ENCODE results near the gene POLR2E.

The POLR2E gene

DNA sequence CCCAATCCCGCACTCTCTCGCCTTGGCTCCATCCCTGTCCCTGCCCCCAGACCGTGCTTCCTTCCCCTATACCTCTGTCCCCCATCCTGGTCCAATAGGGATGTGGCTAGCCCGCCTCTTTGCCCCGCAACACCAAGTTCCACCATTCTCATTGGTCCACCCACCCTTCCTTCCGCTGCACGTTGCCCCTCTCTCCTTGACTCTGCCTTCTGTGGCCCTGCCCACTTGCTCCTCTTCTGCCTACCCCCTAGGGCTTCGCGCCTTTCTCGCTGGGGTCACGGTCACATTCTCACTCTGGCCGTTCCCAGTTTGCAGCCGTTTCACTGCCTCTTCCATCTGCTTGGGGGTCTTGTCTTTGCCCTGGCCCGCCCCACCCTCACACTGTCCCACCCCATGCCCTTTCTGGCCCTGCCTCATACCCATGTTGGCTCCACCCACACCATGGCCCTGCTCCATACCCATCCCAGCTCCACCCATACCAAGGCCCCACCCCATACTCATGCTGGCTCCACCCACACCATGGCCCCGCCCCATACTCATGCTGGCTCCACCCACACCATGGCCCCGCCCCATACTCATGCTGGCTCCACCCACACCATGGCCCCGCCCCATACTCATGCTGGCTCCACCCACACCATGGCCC lies 32.7 kb downstream of the POLR2E start:
- DNase-seq, result no peak

DNA sequence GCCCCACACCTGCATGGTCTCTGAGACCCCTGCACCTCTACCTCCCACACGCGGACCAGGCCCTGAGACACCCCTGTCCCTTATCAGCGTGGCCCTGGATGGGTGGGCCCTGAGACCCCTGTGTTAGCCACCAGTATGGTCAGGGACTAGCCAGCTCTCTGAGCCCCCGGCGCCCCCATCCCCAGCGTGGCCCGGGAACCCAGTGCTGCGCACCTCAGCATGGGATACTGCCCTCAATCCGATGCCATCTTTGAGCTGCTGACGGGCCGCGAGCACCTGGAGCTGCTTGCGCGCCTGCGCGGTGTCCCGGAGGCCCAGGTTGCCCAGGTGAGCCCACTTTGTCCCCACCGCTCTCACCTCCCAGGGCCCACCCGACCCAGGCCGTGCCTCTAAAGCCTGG lies 33.2 kb downstream of the POLR2E start:
- DNase-seq, result no peak

- DNase-seq, result no peak
Measured at GRCh38 chr19:1060689-1061088, 34.5 kb downstream of the POLR2E start.

DNA sequence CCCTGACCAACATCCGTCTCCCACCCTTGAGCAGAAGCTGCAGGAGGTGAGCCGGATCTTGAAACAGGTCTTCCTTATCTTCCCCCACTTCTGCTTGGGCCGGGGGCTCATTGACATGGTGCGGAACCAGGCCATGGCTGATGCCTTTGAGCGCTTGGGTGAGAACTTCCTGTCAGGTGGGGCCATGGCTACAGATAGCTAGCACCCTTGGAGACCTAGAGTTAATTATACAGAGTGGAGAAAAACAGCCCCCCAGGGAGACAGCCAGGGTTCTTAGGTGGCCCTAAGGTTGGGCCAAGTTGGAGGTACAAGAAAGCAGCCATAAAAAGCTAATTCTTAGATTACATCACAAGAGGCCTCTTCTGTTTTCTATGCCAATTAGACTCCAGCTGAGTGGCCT lies 37.1 kb downstream of the POLR2E start:
- DNase-seq, result no peak

DNA sequence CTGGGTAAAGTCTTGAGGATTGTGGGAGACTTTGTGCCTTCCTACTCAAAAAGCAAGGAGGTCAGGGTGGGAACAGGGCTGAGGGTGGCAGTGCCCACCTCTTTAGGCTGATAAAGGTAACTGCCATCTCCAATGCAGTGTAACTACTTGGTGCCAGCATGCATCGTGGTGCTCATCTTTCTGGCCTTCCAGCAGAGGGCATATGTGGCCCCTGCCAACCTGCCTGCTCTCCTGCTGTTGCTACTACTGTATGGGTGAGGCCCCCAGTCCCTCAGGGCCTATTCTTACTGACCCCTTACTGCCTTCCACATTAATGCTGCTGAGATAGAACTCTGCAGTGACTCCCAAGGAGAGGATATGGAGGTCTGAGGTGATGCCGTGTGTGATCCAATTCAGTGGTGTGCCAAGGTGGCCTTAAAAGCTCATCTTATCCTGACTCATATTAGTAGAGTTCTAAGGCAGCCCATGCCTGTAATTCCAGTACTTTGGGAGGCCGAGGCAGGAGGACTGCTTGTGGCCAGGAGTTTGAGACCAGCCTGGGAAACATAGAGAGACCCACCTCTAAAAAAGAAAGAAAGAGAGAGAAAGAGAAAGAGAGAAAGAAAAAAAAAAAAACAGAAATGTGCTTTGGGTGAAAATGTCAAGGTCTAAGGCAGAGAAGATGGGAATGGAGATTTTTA lies 37.9 kb downstream of the POLR2E start:
- peak; percentile 51 for DNase-seq

GRCh38 chr19:1055886-1056620 lies 39.1 kb downstream of the POLR2E start:
- no peak for DNase-seq

- no peak for DNase-seq
Measured at GRCh38 chr19:1055028-1055425, 40.1 kb downstream of the POLR2E start.

GRCh38 chr19:1054102-1055027 lies 40.8 kb downstream of the POLR2E start:
- DNase-seq, result no peak

- no peak for DNase-seq
Measured at GRCh38 chr19:1053176-1054101, 41.7 kb downstream of the POLR2E start.

DNA sequence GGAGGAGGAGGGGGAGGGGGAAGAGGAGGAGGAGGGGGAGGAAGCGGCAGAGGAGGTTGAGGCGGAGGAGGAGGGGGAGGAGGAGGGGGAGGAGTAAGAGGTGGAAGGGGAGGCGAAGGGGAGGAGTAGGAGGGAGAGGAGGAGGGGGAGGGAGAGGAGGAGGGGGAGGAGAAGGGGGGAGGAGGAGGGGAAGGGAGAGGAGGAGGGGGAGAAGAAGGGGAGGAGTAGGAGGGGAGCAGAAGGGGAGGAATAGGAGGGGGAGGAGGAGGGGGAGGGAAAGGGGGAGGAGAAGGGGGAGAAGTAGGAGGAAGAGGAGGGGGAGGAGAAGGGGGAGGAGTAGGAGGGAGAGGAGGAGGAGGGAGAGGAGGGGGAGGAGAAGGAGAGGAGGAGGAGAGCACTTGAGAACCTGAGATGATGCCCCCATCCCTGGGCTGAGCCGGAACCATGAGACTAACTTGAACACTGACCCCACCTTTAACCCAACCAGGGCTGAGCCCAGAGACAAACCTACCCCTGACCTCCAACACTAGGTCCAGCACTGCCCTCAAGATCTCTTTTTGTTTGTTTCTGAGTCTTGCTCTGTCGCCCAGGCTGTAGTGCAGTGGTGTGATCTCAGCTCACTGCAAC lies 42.7 kb downstream of the POLR2E start:
- no peak for DNase-seq

GRCh38 chr19:1051791-1052190 lies 43.4 kb downstream of the POLR2E start:
- no peak for DNase-seq

DNA sequence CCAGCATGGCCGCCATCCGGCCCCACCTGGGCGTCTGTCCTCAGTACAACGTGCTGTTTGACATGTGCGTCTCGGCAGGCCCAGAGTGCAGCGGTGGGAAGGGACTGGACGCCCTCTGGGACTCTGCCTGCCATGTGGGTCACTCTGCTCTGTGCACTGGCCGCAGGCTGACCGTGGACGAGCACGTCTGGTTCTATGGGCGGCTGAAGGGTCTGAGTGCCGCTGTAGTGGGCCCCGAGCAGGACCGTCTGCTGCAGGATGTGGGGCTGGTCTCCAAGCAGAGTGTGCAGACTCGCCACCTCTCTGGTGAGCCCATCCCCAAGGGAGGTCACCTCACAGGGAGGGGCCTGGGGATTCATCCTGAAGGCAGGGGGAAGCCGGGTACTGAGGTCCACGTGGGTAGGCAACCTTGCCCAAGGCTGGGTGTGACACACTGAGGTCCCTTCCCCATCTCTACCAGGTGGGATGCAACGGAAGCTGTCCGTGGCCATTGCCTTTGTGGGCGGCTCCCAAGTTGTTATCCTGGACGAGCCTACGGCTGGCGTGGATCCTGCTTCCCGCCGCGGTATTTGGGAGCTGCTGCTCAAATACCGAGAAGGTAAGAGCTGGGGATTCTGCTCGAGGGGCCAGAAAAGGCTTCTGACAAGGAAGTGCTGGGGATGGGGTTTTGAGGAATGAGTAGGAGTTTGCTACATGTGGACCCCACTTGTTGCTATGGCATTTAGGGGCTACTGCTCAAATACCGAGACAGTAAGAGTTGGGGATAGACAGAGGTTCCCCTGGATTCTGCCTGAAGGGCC lies 44.0 kb downstream of the POLR2E start:
- DNase-seq, result no peak

DNA sequence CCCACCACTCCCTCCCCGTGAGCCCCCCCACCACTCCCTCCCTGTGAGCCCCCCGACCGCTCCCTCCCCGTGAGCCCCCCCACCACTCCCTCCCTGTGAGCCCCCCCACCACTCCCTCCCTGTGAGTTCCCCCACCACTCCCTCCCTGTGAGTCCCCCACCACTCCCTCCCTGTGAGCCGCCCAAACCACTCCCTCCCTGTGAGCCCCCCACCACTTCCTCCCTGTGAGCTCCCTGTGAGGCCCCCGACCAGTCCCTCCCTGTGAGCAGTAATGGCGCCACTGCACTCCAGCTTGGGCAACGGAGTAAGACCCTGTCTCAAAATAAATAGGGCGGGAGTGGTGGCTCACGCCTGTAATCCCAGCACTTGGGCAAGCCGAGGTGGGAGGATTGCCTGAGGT lies 45.4 kb downstream of the POLR2E start:
- no peak for DNase-seq

GRCh38 chr19:1049106-1049505 lies 46.1 kb downstream of the POLR2E start:
- DNase-seq, result no peak

DNA sequence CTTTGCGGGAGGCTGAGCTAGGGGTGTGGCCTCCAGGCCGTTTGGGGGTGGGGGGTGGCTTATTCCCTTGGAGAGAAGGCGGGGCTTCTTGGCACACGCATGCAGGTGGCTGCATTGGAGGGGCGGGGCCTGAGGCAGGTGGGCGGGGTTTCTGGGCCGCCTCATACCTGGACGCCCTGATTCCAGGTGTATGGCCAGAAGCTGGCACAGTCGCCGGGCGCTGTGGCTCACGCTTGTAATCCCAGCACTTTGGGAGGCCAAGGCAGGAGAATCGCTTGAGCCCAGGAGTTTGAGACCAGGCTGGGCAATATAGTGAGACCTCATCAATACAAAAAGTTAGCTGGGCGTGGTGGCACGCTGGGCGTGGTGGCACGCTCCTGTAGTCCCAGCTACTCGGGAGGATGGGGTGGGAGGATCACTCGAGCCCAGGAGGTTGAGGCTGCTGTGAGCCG lies 47.5 kb downstream of the POLR2E start:
- DNase-seq, result no peak

DNA sequence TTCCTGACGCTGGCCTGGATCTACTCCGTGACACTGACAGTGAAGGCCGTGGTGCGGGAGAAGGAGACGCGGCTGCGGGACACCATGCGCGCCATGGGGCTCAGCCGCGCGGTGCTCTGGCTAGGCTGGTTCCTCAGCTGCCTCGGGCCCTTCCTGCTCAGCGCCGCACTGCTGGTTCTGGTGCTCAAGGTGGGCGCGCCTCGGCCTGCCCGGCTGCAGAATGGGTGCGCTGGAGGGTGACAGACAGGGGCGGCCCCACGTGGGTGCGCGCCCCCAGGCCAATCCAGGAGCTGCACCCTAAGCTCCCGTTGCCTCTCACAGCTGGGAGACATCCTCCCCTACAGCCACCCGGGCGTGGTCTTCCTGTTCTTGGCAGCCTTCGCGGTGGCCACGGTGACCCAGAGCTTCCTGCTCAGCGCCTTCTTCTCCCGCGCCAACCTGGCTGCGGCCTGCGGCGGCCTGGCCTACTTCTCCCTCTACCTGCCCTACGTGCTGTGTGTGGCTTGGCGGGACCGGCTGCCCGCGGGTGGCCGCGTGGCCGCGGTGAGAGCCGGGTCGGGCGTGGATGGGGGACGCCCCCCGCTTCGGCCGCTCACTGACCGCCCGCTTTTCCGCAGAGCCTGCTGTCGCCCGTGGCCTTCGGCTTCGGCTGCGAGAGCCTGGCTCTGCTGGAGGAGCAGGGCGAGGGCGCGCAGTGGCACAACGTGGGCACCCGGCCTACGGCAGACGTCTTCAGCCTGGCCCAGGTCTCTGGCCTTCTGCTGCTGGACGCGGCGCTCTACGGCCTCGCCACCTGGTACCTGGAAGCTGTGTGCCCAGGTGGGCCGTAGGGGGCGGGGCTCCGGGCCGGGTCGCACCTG lies 48.1 kb downstream of the POLR2E start:
- DNase-seq, result no peak

DNA sequence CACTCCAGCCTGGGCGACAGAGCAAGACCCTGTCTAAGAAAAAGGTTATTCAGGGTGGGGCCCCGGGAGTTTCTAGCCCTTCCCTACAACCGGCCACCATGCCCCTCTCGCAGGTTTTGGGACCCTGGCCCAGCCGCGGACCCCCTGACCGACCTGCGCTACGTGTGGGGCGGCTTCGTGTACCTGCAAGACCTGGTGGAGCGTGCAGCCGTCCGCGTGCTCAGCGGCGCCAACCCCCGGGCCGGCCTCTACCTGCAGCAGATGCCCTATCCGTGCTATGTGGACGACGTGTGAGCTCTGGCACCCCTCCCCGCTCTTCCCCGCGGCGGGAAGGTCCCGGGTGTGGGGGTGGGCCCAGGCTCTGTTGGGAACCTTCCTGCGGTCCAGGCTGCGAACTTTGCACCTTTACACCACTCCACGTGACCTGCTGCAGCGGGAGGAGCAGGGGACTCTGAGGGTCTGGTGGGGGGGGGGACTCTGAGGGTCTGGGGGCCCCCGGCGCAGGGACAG lies 49.0 kb downstream of the POLR2E start:
- DNase-seq, result no peak

- peak; percentile 66 for DNase-seq
Measured at GRCh38 chr19:1045247-1045603, 50.0 kb downstream of the POLR2E start.

Measured in T1000 (cell line).